Measurements from ENCODE around the gene CPNE5. TPM values are rescaled to one million over a fixed set of nuclear protein-coding genes. Genes with fewer than 3 reads are reported as not detected.
A peak's percentile ranks its signal among the peaks of the same experiment; 100 is the strongest.

The CPNE5 gene
- total and polyA plus RNA-seq, 2 of the 4 experiments (the other 2 are of a cell fraction): 0.07 TPM; not detected in 1

DNA sequence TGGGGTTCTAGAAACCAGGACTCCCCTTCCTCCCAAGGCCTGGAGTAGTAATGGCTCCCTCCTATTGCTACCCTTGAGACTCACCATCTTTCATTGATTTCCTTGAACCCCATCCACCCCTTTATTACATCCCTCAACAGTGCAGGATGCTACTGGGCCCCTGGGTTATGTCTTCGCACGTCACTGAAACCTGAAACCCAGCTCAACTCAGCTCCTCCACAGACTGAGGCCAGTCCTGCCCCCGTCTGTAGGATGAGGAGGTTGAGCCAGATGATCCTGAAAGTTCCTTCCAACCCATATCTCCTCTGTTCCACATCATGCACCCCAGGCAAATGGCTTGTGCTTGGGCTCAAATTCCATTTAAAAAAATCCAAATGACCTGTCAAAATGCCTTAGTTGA, 21.4 kb downstream of the CPNE5 start:
- POLR2A ChIA-PET (ENCODE audit: unreplicated experiment): no interaction called here
- BruUV-seq (replicated peaks): no TSS peak
- no peak overlapping the region for H3K4ac ChIP-seq (ENCODE audit: low read depth, low read length)
- TF ChIP-seq CHD1 (IDR thresholded peaks at IDR 0.05; ENCODE audit: low read depth, low read length) (no peak), FOS (IDR thresholded peaks at IDR 0.05; ENCODE audit: low read depth, low read length) (no peak), USF2 (IDR thresholded peaks at IDR 0.05; ENCODE audit: low read depth, low read length) (no peak), MAFK (IDR thresholded peaks at IDR 0.05; ENCODE audit: low read depth, low read length) (no peak), MXI1 (IDR thresholded peaks at IDR 0.05; ENCODE audit: borderline replicate concordance, low read depth, low read length) (no peak), SMC3 (IDR thresholded peaks at IDR 0.05; ENCODE audit: low read depth, low read length) (no peak), BHLHE40 (IDR thresholded peaks at IDR 0.05; ENCODE audit: low read depth, low read length) (no peak), POLR2A (IDR thresholded peaks at IDR 0.05; ENCODE audit: low read depth, low read length) (no peak), RFX5 (IDR thresholded peaks at IDR 0.05; ENCODE audit: low read depth, low read length) (no peak), CEBPB (IDR thresholded peaks at IDR 0.05; ENCODE audit: low read depth, low read length) (no peak), NFE2L2 (IDR thresholded peaks at IDR 0.05; ENCODE audit: low read depth, low read length) (no peak), CTCF (conservative IDR thresholded peaks at IDR 0.05; ENCODE audit: low read depth, low read length) (no peak), RAD21 (IDR thresholded peaks at IDR 0.05; ENCODE audit: low read length) (no peak), MAZ (IDR thresholded peaks at IDR 0.05; ENCODE audit: borderline replicate concordance, low read depth, low read length) (no peak), RCOR1 (IDR thresholded peaks at IDR 0.05; ENCODE audit: insufficient replicate concordance, low read length) (no peak)
- TF ChIP-seq, protein P1, sequence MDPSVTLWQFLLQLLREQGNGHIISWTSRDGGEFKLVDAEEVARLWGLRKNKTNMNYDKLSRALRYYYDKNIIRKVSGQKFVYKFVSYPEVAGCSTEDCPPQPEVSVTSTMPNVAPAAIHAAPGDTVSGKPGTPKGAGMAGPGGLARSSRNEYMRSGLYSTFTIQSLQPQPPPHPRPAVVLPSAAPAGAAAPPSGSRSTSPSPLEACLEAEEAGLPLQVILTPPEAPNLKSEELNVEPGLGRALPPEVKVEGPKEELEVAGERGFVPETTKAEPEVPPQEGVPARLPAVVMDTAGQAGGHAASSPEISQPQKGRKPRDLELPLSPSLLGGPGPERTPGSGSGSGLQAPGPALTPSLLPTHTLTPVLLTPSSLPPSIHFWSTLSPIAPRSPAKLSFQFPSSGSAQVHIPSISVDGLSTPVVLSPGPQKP (IDR thresholded peaks at IDR 0.05; ENCODE audit: borderline replicate concordance, low read depth, low read length): no peak
- no peak overlapping the region for H2AK5ac ChIP-seq (ENCODE audit: low read depth, low read length)
- H3K4me3 ChIP-seq (ENCODE audit: insufficient read depth, low read depth, low read length): no peak overlapping the region
- H4K20me1 ChIP-seq (ENCODE audit: insufficient read depth, low read length): no peaks in the 10 kb centered on the region
- H4K5ac ChIP-seq (ENCODE audit: low read depth, low read length): no peak overlapping the region
- no peak overlapping the region for H2BK15ac ChIP-seq (ENCODE audit: low read depth, low read length)
- no peak overlapping the region for H2BK120ac ChIP-seq (ENCODE audit: low read depth, low read length)
- no peaks in the 10 kb centered on the region for H3K79me1 ChIP-seq (ENCODE audit: low read depth in 1 of 2, low read length in 2 of 2)
- H3K23ac ChIP-seq (ENCODE audit: low read depth, low read length): no peak overlapping the region
- H2AFZ ChIP-seq (replicated peaks; ENCODE audit: low read length, poor library complexity): no peak overlapping the region
- no peaks in the 10 kb centered on the region for H3K9me3 ChIP-seq (ENCODE audit: control insufficient read depth, insufficient read depth, low read length)
- H2BK20ac ChIP-seq (ENCODE audit: low read depth, low read length): no peak overlapping the region
- DNase-seq (peak; percentile 6), ATAC-seq (ENCODE audit: low read depth) (no peak)
- peaks cover 12% of the 10 kb centered on the region for H3K27me3 ChIP-seq (ENCODE audit: control insufficient read depth, insufficient read depth, low read length)
- intact Hi-C loops (cut with micrococcal nuclease): no loop called here
- H3K56ac ChIP-seq (ENCODE audit: extremely low read depth, insufficient read depth, low read length): no peak overlapping the region
- no peak overlapping the region for H3K4me2 ChIP-seq (ENCODE audit: low read depth, low read length)
- no peak overlapping the region for H4K8ac ChIP-seq (ENCODE audit: low read depth in 2 of 2, low read length in 2 of 2)
- no peak overlapping the region for H3K14ac ChIP-seq (replicated peaks; ENCODE audit: low read depth, low read length)
- no peak overlapping the region for H3K18ac ChIP-seq (ENCODE audit: low read depth, low read length)
- H3K27ac ChIP-seq (ENCODE audit: insufficient read depth, low read length): no peak overlapping the region
- H2AK9ac ChIP-seq (replicated peaks; ENCODE audit: low read depth, low read length, poor library complexity): peak overlapping the region; percentile 29
- CTCF ChIA-PET: no interaction called here
- no CpG with 5 or more reads among the region's 3 CpGs for WGBS, 2 experiments (ENCODE audit: extremely low coverage in 2 of 2, insufficient read length in 1 of 2)
- peaks cover 5% of the 10 kb centered on the region; the same call in 1 of the 2 replicates for H3K9me1 ChIP-seq (ENCODE audit: insufficient read depth, low read length)
- no peak overlapping the region for H3K9ac ChIP-seq (ENCODE audit: low read depth, low read length)
- H4K91ac ChIP-seq (ENCODE audit: insufficient read depth, low read depth, low read length): no peak overlapping the region
- dilution Hi-C loops (cut with HindIII; ENCODE audit: low sequenced_read_pairs, unreplicated experiment): no loop called here
- peaks cover 5% of the 10 kb centered on the region for H3K4me1 ChIP-seq (ENCODE audit: control insufficient read depth, insufficient read depth, low read length)
- no peaks in the 10 kb centered on the region for H3K36me3 ChIP-seq (ENCODE audit: control insufficient read depth, insufficient read depth, low read length)
- in situ Hi-C loops (cut with MboI; ENCODE audit: low sequenced_read_pairs): no loop called here
- H2BK5ac ChIP-seq (ENCODE audit: low read depth, low read length, poor library complexity, severe bottlenecking): no peak overlapping the region
